ENCODE results near the gene OVCA2.

- TF ChIP-seq POLR2AphosphoS5 (IDR thresholded peaks at IDR 0.05; ENCODE audit: borderline replicate concordance, low read depth, low read length), result no peak
- peak; percentile 56 for TF ChIP-seq EZH2 (IDR thresholded peaks at IDR 0.05)
These were observed 9.5 kb downstream of the OVCA2 start for GRCh38 chr17:2051061-2051932.
